Stimulated activated CD4-positive, alpha-beta T cell treated with anti-CD3 and anti-CD28 coated beads, Interleukin-15, amount 100 ng/mL, for 1 hour (primary cell): ENCODE data around the gene SH3RF1.
"Not testable (repeated sequence)": the region's sequence is repeated elsewhere in the genome, so short reads cannot be mapped to it uniquely, and the experiment has no call there.

Experiments
- DNase-seq, 2 donors: peaks; one replicate each; pipeline ENCODE4 v3.0.0-alpha.2; 2020; ENCODE audit warnings: low read depth in 1 of 2, low spot score in 1 of 2

Gene SH3RF1

GRCh38 chr4:169229571-169230028, 41.2 kb downstream of the SH3RF1 start:
- DNase-seq, result no peak

DNA sequence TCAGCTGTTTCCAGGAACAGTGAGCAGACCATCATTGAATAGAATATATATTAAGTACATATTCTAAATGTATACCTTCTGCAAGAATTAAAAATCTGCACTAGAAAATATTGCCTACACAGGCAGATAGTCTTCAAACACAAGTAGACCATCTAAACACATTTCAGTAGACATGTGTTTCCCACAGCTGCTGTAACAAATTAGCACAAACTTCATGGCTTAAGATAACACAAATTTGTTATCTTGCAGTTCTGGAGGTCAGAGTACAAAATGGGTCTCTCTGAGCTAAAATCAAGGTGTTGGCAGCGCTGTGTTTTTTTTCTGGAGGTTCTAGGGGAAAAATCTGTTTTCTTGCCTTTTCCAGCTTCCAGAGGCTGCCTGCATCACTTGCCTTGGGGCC, 42.7 kb downstream of the SH3RF1 start:
- DNase-seq, result no peak

GRCh38 chr4:169226565-169226964, 44.2 kb downstream of the SH3RF1 start:
- DNase-seq, result no peak

- DNase-seq, result no peak
These were observed 44.9 kb downstream of the SH3RF1 start for GRCh38 chr4:169225812-169226211.

GRCh38 chr4:169225058-169225751, 45.6 kb downstream of the SH3RF1 start:
- no peak for DNase-seq

DNA sequence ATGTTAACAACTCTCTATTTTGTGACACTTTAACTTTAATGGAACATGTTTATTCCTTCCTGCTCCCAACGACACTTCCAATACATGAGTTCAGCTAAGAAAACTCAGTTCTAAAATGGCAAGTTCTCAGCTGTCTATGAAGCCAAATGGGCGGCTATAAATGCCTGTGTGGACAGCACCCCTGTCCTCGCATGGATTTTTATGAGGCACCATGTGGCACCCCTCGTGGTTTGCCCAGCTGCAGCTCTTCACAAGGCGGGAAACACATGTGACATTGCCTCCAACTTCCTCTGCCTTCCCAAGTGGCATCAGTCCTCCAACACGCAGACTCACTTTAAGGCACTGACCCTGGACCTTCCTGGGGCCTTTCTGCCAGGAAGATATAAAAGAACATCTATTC, 48.0 kb downstream of the SH3RF1 start:
- no peak for DNase-seq

DNA sequence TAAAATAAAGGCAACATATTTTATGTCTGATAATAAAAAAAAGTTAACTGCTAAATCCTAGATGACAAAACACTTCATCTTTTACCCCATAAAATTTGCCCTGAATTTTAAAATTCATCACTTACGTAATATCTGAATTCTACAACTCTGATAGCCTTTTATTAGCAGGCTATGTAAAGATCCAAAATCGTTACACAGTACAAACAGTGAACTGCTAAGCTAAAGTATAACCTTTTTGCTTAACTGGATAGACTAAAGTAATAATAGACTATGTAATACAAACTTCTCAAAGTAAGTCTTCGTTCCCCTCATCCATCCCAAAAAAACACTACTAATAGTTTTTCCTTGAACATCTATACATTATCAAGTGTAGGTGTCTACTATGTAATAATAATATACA, 49.1 kb downstream of the SH3RF1 start:
- no peak for DNase-seq

GRCh38 chr4:169220854-169221411, 49.8 kb downstream of the SH3RF1 start:
- no peak for DNase-seq

DNA sequence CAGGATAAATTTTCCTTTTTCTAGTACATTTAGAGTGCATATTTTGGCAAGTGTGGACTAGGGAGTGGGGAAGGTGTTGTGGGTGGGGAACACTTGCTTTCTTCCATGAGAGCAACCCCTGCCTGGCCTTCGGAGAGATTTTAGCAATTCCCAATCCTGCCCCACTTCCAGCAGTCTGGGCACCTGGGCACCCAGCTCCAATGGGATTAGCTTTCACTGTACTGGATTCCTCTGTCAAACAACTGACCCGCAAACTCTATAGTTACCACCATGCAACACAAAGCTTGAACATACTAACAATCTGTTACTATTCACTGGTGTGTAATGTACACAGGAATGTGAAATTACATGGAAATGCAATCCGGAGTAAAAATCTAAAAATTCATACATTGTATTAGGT, 50.3 kb downstream of the SH3RF1 start:
- no peak for DNase-seq

DNA sequence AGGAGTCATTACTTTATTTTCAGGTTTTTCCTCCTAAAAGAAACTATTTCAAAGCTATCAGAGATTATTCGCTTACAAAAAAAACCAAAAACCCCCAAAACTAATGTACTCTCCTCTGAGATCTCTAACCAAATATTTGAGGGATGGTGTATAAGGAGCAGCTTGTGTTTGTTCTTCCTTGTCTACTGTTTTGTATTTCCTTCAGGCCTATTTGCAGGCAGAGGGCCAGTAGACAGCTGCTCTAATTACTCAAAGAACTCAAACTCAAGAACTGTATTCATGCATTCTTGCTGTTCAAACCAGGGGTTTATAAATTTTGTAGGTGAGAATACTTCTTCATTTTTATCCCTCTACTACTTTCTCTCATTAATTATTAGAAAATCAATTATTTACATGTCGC, 51.3 kb downstream of the SH3RF1 start:
- no peak for DNase-seq

DNA sequence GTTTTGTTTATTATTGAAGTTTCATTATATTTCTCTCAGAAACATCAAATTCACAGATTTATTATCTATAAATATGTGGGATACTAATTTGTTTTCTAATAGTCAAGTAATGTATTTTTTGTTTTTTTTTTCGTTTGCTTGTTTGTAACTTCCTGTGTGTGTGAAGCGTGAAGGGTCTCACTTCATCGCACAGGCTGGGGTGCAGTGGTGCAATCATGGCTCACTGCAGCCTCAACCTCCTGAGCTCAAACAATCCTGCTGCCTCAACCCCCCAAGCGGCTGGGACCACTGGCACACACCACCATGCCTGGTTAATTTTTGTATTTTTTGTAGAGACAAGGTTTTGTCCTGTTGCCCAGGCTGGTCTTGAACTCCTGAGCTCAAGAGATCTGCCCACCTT, 55.1 kb downstream of the SH3RF1 start:
- no peak for DNase-seq

DNA sequence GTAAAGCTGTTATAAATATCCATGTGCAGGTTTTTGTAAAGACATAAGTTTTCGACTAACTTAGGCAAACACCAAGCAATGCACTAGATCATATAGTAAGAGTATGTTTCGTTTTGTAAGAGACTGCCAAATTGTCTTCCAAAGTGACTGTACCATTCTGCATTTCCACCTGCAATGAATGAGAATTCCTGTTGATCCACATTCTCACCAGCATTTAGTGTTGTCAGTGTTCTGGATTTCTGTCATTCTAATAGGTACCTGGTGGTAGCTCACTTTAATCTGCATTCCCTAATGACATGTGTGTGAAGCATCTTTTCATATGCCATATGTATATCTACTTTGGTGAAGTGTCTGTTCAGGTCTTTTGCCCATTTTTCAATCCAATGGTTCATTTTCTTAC, 57.8 kb downstream of the SH3RF1 start:
- no peak for DNase-seq

DNA sequence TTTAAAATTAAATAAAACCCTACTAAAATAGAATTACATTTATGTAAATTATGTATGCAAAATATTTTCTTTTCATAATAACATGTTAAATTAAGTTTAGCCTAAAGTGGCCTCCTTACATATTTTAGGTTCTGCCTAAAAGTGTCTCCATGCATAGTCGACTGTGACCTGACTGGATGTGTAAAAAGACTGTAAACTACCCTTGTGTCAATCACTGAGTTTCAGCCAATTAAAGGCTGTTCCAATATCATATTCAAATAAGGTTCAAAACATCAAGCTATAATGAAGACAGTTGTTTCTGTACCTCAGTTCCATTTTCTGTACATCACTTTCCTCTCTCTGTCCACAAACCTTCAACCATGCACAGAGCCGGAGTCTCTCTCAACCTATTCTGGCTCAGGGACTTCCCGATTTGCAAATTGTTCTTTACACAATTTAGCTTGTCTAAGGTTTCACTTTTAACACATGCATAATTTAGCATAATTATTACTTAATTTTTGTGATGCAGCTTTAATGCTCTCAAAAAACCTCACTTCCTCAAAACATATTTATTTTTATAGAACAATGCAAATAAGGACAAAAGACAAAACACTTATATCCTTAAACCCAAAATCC, 60.1 kb downstream of the SH3RF1 start:
- DNase-seq, result no peak

GRCh38 chr4:169209388-169209883, 61.3 kb downstream of the SH3RF1 start:
- DNase-seq, result no peak

DNA sequence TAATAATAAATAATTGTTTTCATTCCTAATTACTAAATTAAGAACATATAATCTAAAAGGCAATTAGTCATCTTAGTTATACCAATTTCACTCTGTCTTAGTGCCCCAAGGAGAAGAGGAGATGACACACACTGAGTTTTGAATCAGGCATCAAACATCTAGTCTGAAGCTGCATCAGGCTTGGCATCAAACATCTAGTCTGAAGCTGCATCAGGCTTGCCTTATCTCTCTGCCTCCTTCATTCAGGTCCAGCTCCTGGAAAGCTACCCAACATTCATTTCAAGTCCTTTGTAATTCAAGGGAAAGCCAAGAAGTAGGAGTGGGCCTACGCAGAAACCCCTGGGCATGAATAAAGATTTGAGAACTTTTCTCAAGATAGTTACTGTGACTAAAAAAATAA, 62.2 kb downstream of the SH3RF1 start:
- no peak for DNase-seq

DNA sequence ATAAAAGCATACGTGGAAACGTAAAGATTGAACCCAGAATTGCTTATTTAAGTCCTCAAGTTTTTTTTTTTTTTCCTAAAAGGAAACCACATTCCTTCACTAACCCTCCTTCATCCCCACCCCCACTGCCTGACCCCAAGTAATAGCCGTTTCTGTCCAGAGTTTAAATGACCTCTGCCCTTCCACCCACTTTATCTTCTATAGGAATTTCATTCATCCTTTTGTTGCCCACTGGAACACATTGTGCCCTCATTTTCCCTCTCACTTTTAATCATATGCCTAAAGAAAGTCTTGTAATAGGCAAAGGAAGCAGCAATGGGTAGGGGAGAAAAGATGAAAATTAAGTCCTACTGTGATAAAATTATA, 62.7 kb downstream of the SH3RF1 start:
- DNase-seq, result no peak

DNA sequence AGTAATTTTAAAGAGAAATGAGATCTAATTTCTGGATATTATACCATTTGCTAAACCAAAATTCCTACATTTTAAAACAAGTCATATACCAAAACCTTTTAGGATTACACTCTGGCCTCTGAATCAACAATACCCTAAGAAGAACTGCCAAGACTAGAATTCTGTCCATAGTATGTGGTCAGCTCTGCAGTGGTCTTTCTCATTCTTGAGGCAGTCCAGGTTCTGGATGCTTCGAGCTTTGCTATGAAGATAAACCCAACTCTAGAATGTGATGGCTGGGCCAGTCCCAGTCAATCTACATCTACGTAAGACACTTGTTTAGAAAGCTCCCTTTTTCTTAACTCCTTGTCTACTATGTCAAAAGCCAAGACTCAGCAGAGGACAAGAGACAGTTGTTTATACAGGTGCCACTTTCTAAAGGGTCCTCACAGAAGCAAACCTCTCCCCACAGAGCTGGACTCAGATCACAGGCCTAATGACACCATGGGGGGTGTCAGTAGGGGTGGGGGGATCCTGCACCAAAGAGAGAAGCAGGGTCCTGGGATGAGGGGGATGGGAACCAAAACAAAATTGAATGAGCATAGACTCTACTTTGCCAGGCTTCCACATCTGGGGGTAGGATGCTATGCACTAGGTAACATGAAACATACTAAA, 63.2 kb downstream of the SH3RF1 start:
- no peak for DNase-seq

- DNase-seq, result no peak
These were observed 65.0 kb downstream of the SH3RF1 start for GRCh38 chr4:169205744-169206080.

DNA sequence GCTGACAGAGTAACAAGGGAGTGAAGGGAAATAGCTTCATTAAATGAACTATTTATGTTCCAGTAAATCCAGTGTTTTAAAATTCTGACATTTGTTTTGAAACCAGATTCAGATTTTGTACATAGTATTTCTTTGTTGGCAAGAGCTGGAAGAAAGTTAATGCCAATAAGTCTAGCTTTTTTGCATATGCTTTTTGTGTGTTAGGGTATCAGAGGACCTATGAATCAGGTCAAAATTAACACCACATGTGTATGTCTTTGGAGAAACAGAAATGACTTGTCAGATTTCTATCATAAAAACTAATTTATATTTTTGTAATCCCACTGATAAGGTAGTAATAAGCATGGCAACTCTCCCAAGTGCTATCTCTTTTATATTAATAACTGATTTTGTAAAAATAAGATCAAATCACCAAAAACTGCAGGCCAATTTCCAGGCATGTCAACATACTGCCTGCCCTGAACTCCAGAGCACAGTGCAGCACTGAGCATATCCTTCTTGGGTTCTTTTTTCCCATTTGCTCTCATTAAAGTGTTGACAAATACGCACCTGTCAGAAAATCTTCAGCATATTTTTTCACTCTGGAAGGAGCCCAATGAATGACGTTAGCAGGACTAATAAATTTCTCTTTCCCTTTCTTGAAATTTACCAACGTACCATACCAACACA, 65.5 kb downstream of the SH3RF1 start:
- DNase-seq, result no peak

GRCh38 chr4:169203891-169204290, 66.9 kb downstream of the SH3RF1 start:
- DNase-seq, result no peak

GRCh38 chr4:169203278-169203677, 67.5 kb downstream of the SH3RF1 start:
- not testable (repeated sequence) for DNase-seq

GRCh38 chr4:169202878-169203277, 67.9 kb downstream of the SH3RF1 start:
- no peak for DNase-seq
